HCT116 (cell line): Measurements from ENCODE around the gene CUBN. TPM values are rescaled to one million over a fixed set of nuclear protein-coding genes. Genes with fewer than 3 reads are reported as not detected.

Experiments
- ATAC-seq: fragments of 200-7000 bp; cut with Tn5 transposase; 2 replicates; pipeline ENCODE4 v1.9.1; 2020; ENCODE audit warnings: mild to moderate bottlenecking, moderate library complexity
- BruUV-seq: library from RNA; stranded (reverse); fragments of 400-500 nt; replicated peaks from 2 replicates; lab custom pipeline; 2021; lab: Mats Ljungman, UMichigan
- CTCF ChIA-PET: fragments of 300-600 bp; sonication (Branson Sonifier 250); formaldehyde crosslinking; loops from one replicate; lab custom pipeline; 2021; ENCODE audit warnings: antibody characterized with exemption; lab: Charles Lee
- POLR2A ChIA-PET: fragments of 300-600, 350-600 bp; sonication (Branson Sonifier 250); formaldehyde crosslinking; loops from one replicate; lab custom pipeline; 2021; ENCODE audit warnings: antibody characterized with exemption; lab: Charles Lee
- RAD21 ChIA-PET, 2 experiments: fragments of 300-600 bp; sonication (Branson Sonifier 250); formaldehyde crosslinking; loops; one replicate each; lab custom pipeline; 2023; ENCODE audit warnings: low total read pairs in 2 of 2; ENCODE audit not compliant: uncharacterized antibody in 2 of 2, unreplicated experiment in 2 of 2, low non-redundant PET in 1 of 2; lab: Charles Lee
- DNase-seq: peaks from one replicate; pipeline ENCODE4 v3.0.0-alpha.2; 2010; ENCODE audit warnings: low read depth, low spot score
- H2AFZ ChIP-seq: fragments of 200-600 bp; shearing (Covaris generic), sonication (generic); 2 replicates; pipeline ENCODE4 v1.6.1; 2017; ENCODE audit warnings: low read depth, mixed run types, mixed read lengths, antibody characterized with exemption, low read length; ENCODE audit not compliant: poor library complexity, severe bottlenecking
- H3K27ac ChIP-seq: 2 replicates; pipeline ENCODE4 v1.5.1; 2012; ENCODE audit warnings: low read depth, low read length
- H3K27me3 ChIP-seq: fragments of 200-600 bp; sonication (generic); 2 replicates; pipeline ENCODE4 v1.6.1; 2016; ENCODE audit warnings: mixed run types, low read length, mixed read lengths; ENCODE audit not compliant: insufficient read depth
- H3K36me3 ChIP-seq, 2 experiments: fragments of 200-500 bp in 1 of 2; fragments of 200-600 bp in 1 of 2; sonication (Bioruptor generic) in 1 of 2; sonication (generic) in 1 of 2; 2 replicates each; pipeline versions ENCODE4 v1.5.1 to v1.6.1; 2014 to 2016; ENCODE audit warnings: low read length in 2 of 2, inconsistent platforms in 1 of 2, mixed read lengths in 1 of 2, mixed run types in 1 of 2; ENCODE audit not compliant: insufficient read depth in 2 of 2, control insufficient read depth in 1 of 2
- H3K4me1 ChIP-seq, 2 experiments: fragments of 200-600 bp in 1 of 2; sonication (generic) in 1 of 2; 2 replicates each; pipeline versions ENCODE4 v1.5.1 to v1.6.1; 2012 to 2017; ENCODE audit warnings: low read length in 2 of 2, inconsistent platforms in 1 of 2, mild to moderate bottlenecking in 1 of 2, mixed read lengths in 1 of 2, mixed run types in 1 of 2, moderate library complexity in 1 of 2; ENCODE audit not compliant: insufficient read depth in 2 of 2, control insufficient read depth in 1 of 2
- H3K4me2 ChIP-seq: fragments of 200-600 bp; sonication (generic); 2 replicates; pipeline ENCODE4 v1.6.1; 2017; ENCODE audit warnings: mixed run types, low read length, mixed read lengths
- H3K4me3 ChIP-seq, 2 experiments: fragments of 200-600 bp in 1 of 2; sonication (generic) in 1 of 2; replicated peaks in 1 of 2; 2 replicates each; pipeline ENCODE4 v1.5.1; 2011 to 2016; ENCODE audit warnings: low read length in 2 of 2, control low read depth in 1 of 2, low read depth in 1 of 2, mild to moderate bottlenecking in 1 of 2, mixed read lengths in 1 of 2, mixed run types in 1 of 2
- H3K79me2 ChIP-seq: fragments of 200-600 bp; sonication (generic); 2 replicates; pipeline ENCODE4 v1.6.1; 2017; ENCODE audit warnings: mild to moderate bottlenecking, mixed run types, low read length, moderate library complexity, mixed read lengths; ENCODE audit not compliant: insufficient read depth
- H3K9ac ChIP-seq: fragments of 200-600 bp; sonication (generic); 2 replicates; pipeline ENCODE4 v1.6.1; 2016; ENCODE audit warnings: low read length, mixed read lengths
- H3K9me2 ChIP-seq: fragments of 200-600 bp; sonication (generic), shearing (Covaris generic); 2 replicates; pipeline ENCODE4 v1.6.1; 2017; ENCODE audit warnings: mixed run types, mild to moderate bottlenecking, moderate library complexity; ENCODE audit not compliant: insufficient read depth
- H3K9me3 ChIP-seq, 2 experiments: fragments of 200-500 bp in 1 of 2; fragments of 200-600 bp in 1 of 2; sonication (Bioruptor generic) in 1 of 2; sonication (generic) in 1 of 2; 2 replicates each; pipeline ENCODE4 v1.6.1; 2014 to 2017; ENCODE audit warnings: low read length in 2 of 2, mixed read lengths in 2 of 2, inconsistent platforms in 1 of 2, low read depth in 1 of 2, mild to moderate bottlenecking in 1 of 2, mixed run types in 1 of 2, moderate library complexity in 1 of 2; ENCODE audit not compliant: control insufficient read depth in 1 of 2, insufficient read depth in 1 of 2
- H4K20me1 ChIP-seq: fragments of 200-600 bp; sonication (generic), shearing (Covaris generic); 2 replicates; pipeline ENCODE4 v1.6.1; 2017; ENCODE audit warnings: mixed run types, mild to moderate bottlenecking, moderate library complexity; ENCODE audit not compliant: insufficient read depth
- ATF3 ChIP-seq: IDR thresholded peaks from 2 replicates; pipeline ENCODE4 v1.6.1; 2012
- CEBPB ChIP-seq: IDR thresholded peaks from 2 replicates; pipeline ENCODE4 v1.6.1; 2012; ENCODE audit warnings: low read depth
- EGR1 ChIP-seq: IDR thresholded peaks from 2 replicates; pipeline ENCODE4 v1.6.1; 2012; ENCODE audit warnings: low read depth
- EZH2 ChIP-seq: fragments of 200-600 bp; sonication (generic); IDR thresholded peaks from 2 replicates; pipeline ENCODE4 v1.6.1; 2017; ENCODE audit warnings: antibody characterized with exemption, mixed run types
- EZH2phosphoT487 ChIP-seq: fragments of 200-600 bp; IDR thresholded peaks from 2 replicates; pipeline ENCODE4 v1.6.1; 2018; ENCODE audit warnings: antibody characterized with exemption, borderline replicate concordance
- POLR2A ChIP-seq: IDR thresholded peaks from 2 replicates; pipeline ENCODE4 v1.7.0; 2011; ENCODE audit warnings: borderline replicate concordance; ENCODE audit not compliant: insufficient read depth, insufficient read length; ENCODE audit errors: extremely low read depth
- POLR2AphosphoS5 ChIP-seq: IDR thresholded peaks from 2 replicates; pipeline ENCODE4 v1.6.1; 2011; ENCODE audit warnings: mild to moderate bottlenecking, low read depth, low read length, moderate library complexity
- RAD21 ChIP-seq: IDR thresholded peaks from 2 replicates; pipeline ENCODE4 v1.6.1; 2012; ENCODE audit warnings: low read depth, mild to moderate bottlenecking
- SP1 ChIP-seq: IDR thresholded peaks from 2 replicates; pipeline ENCODE4 v1.6.1; 2012; ENCODE audit warnings: low read depth
- SRF ChIP-seq: IDR thresholded peaks from 2 replicates; pipeline ENCODE4 v1.6.1; 2012; ENCODE audit warnings: low read depth
- TCF7L2 ChIP-seq: IDR thresholded peaks from 2 replicates; pipeline ENCODE4 v1.7.0; 2011; ENCODE audit warnings: borderline replicate concordance, inconsistent platforms; ENCODE audit not compliant: insufficient read depth, insufficient read length; ENCODE audit errors: extremely low read depth
- ZFX ChIP-seq: fragments of 450-650 bp; IDR thresholded peaks from 2 replicates; pipeline ENCODE4 v1.6.1; 2017
- ZNF274 ChIP-seq: fragments of 200-500 bp; sonication (Bioruptor generic); IDR thresholded peaks from 2 replicates; pipeline ENCODE4 v1.6.1; 2014; ENCODE audit warnings: mild to moderate bottlenecking, low read depth, low read length, inconsistent platforms
- intact Hi-C: fragments of 100-400 bp; cut with micrococcal nuclease; formaldehyde crosslinking; loops from 2 replicates; pipeline ENCODE4 v1.10.0; 2022
- total RNA-seq: library from RNA; stranded (reverse); gene quantifications from one replicate; pipeline ENCODE4 v1.2.1, GENCODE V29; 2021; ENCODE audit not compliant: unreplicated experiment
- TF ChIP-seq, protein P1 (sequence below): IDR thresholded peaks from 2 replicates; pipeline ENCODE4 v1.6.1; 2012; ENCODE audit warnings: low read depth
- TF ChIP-seq, protein P2 (sequence below), 3 experiments: fragments of 200-600 bp in 1 of 3; sonication (generic) in 1 of 3; IDR thresholded peaks in 2 of 3; conservative IDR thresholded peaks in 1 of 3; 2 replicates each; pipeline ENCODE4 v1.5.1; 2012 to 2017; ENCODE audit warnings: low read depth in 2 of 3, low read length in 2 of 3, antibody characterized with exemption in 1 of 3, borderline replicate concordance in 1 of 3, control low read depth in 1 of 3, mild to moderate bottlenecking in 1 of 3, mixed read lengths in 1 of 3, mixed run types in 1 of 3, moderate library complexity in 1 of 3; ENCODE audit not compliant: insufficient read depth in 1 of 3

Gene CUBN
- total RNA-seq, 1 experiment from 2014 or later, result 1.2 TPM

- intact Hi-C loops, result no loop called here
- H3K4me2 ChIP-seq, result no peak overlapping the region
- H3K79me2 ChIP-seq, result no peaks in the 10 kb centered on the region
- no TSS peak for BruUV-seq
- DNase-seq (no peak), ATAC-seq (no peak)
- ChIA-PET POLR2A (no interaction called here), CTCF (no interaction called here), RAD21 (no interaction called here)
- no peaks in the 10 kb centered on the region for H4K20me1 ChIP-seq
- H3K36me3 ChIP-seq, result no peaks in the 10 kb centered on the region
- H2AFZ ChIP-seq, result no peak overlapping the region
- no peak overlapping the region for H3K4me3 ChIP-seq
- H3K9ac ChIP-seq, result no peak overlapping the region
- H3K4me1 ChIP-seq, result peaks cover 0 to 7% of the 10 kb centered on the region in 2 experiments; a peak in 1 of 4 replicates
- H3K27ac ChIP-seq, result no peak overlapping the region
- no peaks in the 10 kb centered on the region for H3K9me3 ChIP-seq
- no peak for TF ChIP-seq SP1
- TF ChIP-seq RAD21, result no peak
- no peak for TF ChIP-seq TCF7L2
- no peak for TF ChIP-seq POLR2AphosphoS5
- TF ChIP-seq ZNF274, result no peak
- TF ChIP-seq SRF, result no peak
- TF ChIP-seq CEBPB, result no peak
- no peak for TF ChIP-seq ZFX
- no peak for TF ChIP-seq POLR2A
- no peak for TF ChIP-seq EZH2phosphoT487
- TF ChIP-seq, protein P1, sequence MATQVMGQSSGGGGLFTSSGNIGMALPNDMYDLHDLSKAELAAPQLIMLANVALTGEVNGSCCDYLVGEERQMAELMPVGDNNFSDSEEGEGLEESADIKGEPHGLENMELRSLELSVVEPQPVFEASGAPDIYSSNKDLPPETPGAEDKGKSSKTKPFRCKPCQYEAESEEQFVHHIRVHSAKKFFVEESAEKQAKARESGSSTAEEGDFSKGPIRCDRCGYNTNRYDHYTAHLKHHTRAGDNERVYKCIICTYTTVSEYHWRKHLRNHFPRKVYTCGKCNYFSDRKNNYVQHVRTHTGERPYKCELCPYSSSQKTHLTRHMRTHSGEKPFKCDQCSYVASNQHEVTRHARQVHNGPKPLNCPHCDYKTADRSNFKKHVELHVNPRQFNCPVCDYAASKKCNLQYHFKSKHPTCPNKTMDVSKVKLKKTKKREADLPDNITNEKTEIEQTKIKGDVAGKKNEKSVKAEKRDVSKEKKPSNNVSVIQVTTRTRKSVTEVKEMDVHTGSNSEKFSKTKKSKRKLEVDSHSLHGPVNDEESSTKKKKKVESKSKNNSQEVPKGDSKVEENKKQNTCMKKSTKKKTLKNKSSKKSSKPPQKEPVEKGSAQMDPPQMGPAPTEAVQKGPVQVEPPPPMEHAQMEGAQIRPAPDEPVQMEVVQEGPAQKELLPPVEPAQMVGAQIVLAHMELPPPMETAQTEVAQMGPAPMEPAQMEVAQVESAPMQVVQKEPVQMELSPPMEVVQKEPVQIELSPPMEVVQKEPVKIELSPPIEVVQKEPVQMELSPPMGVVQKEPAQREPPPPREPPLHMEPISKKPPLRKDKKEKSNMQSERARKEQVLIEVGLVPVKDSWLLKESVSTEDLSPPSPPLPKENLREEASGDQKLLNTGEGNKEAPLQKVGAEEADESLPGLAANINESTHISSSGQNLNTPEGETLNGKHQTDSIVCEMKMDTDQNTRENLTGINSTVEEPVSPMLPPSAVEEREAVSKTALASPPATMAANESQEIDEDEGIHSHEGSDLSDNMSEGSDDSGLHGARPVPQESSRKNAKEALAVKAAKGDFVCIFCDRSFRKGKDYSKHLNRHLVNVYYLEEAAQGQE, result no peak
- TF ChIP-seq EGR1, result no peak
- TF ChIP-seq EZH2, result no peak
- TF ChIP-seq ATF3, result no peak
- TF ChIP-seq, protein P2, sequence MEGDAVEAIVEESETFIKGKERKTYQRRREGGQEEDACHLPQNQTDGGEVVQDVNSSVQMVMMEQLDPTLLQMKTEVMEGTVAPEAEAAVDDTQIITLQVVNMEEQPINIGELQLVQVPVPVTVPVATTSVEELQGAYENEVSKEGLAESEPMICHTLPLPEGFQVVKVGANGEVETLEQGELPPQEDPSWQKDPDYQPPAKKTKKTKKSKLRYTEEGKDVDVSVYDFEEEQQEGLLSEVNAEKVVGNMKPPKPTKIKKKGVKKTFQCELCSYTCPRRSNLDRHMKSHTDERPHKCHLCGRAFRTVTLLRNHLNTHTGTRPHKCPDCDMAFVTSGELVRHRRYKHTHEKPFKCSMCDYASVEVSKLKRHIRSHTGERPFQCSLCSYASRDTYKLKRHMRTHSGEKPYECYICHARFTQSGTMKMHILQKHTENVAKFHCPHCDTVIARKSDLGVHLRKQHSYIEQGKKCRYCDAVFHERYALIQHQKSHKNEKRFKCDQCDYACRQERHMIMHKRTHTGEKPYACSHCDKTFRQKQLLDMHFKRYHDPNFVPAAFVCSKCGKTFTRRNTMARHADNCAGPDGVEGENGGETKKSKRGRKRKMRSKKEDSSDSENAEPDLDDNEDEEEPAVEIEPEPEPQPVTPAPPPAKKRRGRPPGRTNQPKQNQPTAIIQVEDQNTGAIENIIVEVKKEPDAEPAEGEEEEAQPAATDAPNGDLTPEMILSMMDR (IDR thresholded peaks at IDR 0.05 in 2 of 3, conservative IDR thresholded peaks at IDR 0.05 in 1 of 3; ENCODE audit: borderline replicate concordance in 1 of 3, insufficient read depth in 1 of 3, low read depth in 2 of 3, low read length in 2 of 3), result no peak
- no peaks in the 10 kb centered on the region for H3K9me2 ChIP-seq
- no peaks in the 10 kb centered on the region for H3K27me3 ChIP-seq
Measured at GRCh38 chr10:16948361-16948760, 181.2 kb downstream of the CUBN start.
